NCI-H226 (cell line): Measurements from ENCODE around the gene HEG1.

Experiments
- DNase-seq: peaks from one replicate; pipeline ENCODE4 v3.0.0-alpha.2; 2015

The HEG1 gene

DNA sequence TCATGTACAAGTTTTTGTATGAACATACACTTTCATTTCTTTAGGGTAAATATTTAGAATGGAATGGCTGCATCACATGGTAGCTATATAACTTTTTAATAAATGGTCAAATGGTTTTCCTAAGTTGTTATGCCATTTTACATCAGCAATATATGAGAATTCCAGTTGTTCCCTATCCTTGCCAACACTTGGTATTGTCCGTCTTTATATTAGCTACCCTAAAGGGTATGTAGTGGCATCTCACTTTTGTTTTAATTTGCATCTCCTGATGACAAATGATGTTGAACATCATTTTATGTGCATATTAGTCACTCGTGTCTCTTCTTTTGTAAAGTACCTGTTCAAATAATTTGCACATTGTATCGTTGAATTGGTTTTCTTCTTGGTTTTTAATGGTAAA lies 118.7 kb downstream of the HEG1 start:
- DNase-seq: no peak

DNA sequence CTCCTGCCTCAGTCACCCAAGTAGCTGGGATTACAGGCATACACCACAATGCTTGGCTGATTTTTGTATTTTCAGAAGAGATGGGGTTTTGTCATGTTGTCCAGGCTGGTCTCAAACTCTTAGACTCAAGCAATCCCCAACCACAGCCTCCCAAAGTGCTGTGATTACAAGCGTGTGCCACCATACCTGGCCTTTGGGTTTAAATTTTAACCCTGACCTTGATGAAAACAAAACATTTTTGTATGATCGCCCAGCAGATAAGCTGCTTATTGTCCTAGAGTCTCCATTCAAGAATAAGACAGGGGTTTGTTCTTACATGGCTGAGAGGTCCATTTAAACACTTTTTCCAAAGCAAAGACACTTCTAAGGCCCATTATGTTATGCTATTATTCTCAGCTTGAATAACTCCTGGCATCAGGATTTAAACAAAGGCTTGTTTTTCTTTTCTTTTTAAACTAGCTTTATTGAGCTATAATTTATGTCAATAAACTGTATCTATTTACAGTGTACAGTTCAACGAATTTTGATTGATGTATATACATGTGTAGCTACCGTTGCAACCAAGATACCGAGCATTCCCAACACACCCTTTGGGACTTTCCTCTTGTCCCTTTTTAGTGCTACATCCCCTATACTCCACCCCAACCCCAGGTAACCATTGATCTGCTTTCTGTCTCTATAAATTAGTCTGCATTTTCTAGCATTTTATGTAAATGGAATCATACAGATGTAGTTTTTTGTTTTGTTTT lies 119.8 kb downstream of the HEG1 start:
- DNase-seq: no peak

GRCh38 chr3:124935264-124935663 lies 120.5 kb downstream of the HEG1 start:
- no peak for DNase-seq

GRCh38 chr3:124934577-124934976 lies 121.2 kb downstream of the HEG1 start, which contains the start of gene MUC13:
MUC13 (minus strand) TSS chr3:124934751; CDS start chr3:124934712, 39 bp downstream.
- no peak for DNase-seq

GRCh38 chr3:124928333-124929202 lies 127.2 kb downstream of the HEG1 start:
- DNase-seq: peak; percentile 55

DNA sequence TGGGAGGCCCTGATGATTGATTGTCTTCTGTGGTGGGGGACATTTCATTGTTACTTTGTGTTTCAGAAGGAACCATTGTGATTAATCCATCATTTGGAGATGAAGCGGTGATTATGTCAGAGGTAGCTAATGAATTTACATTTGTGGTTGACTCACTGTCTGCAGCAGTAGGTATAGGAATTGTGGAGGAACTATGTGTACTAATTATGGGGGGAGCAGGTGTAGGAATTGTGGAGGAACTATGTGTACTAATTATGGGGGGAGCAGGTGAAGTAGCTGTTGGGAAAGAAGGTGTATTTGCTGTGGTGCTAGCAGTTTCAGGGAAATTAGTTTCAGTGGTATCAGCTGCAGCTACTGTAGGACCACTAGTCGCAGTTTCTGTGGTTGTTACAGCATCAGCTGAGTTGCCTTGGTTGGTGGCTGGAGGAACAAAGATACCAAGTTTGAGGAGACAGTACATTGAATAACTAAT lies 128.2 kb downstream of the HEG1 start:
- DNase-seq: no peak

DNA sequence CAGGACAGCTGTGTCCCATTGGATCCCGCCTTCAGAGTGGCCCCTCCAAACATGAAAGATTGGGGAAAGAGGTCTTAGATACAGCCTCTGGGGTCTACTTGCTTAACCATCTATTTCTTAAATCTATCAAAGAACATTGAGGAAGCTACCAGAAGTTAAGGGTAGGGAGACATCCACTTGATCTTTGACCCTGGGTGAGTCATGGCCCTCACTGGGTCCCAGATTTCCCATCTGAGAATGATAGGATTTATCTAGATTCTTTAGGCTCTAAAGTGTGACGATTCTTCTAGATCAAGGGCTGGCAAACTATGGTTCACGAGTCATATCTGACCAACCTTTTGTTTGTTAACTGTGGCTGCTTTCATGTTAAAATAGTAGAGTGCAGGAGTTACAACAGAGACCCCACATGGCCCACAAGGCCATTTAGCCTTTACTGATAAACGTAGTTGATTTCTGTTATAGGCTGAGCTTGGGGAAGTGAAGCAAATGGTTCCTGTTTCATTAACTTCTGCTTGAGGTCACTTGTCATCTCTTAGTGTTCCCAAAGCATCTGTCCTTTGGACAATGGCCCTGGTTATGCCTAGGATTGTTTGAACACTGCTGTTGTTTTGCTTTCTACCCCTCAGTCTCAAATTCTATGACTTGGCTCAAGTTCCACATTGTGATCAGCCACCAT lies 129.2 kb downstream of the HEG1 start:
- DNase-seq: no peak

- DNase-seq: no peak
Observed at GRCh38 chr3:124924741-124925140, 131.1 kb downstream of the HEG1 start.

- no peak for DNase-seq
Observed at GRCh38 chr3:124923833-124924232, 132.0 kb downstream of the HEG1 start.

DNA sequence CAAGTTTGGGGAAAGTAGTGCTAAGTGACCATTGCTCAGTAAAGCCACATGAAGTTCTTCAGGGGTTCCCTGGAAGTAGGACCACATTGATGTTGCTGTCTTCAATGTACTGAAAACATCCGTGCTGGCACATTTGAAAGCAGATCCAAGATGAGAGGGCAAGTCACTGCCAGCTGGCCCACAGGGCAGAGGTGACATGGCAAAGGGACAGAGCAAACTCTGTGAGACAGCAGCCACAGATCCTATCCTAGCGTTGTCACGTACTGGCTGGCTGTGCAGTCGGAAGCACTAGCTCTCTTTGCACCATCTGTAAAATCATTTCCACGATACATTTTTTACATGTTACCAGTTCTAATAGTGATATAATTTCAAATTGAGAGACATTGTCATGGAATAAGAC lies 135.1 kb downstream of the HEG1 start:
- no peak for DNase-seq

DNA sequence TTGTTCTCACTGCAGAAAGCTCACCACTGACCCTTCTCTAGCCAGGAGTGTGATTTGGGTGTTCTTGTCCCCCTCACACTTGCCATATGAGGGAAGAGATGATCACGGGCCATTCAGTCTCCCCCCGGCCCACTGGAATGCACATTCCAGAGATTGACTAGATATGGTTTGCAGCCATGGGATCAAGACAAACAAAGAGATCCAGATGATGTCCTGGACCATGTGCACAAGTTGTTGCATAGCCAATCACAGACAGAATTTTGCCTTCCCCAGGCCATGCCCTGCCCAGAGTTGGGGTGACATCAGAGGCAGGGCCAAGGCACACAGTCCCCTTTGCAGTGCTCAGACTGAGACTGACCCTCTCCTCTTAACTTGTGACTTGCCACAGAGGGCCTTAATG lies 136.0 kb downstream of the HEG1 start:
- no peak for DNase-seq

DNA sequence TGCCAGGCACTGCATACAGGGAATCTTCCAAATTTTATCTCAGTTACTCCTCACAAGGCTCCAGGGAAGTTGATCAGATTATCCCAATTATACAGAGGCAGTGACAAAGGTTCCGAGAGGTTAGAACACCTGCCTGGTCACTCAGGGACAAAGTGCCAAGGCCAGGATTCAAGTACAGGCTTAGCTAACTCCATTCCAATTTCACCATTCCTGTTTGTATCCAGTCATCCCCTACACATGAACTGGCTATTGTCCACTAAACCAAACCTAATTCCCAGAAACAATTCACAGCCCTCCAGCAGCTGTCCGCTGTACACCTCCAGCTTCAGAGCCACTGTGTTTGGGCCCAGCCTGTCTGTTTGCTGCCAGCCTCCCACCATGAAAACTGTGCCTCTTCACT lies 137.3 kb downstream of the HEG1 start:
- DNase-seq: no peak

DNA sequence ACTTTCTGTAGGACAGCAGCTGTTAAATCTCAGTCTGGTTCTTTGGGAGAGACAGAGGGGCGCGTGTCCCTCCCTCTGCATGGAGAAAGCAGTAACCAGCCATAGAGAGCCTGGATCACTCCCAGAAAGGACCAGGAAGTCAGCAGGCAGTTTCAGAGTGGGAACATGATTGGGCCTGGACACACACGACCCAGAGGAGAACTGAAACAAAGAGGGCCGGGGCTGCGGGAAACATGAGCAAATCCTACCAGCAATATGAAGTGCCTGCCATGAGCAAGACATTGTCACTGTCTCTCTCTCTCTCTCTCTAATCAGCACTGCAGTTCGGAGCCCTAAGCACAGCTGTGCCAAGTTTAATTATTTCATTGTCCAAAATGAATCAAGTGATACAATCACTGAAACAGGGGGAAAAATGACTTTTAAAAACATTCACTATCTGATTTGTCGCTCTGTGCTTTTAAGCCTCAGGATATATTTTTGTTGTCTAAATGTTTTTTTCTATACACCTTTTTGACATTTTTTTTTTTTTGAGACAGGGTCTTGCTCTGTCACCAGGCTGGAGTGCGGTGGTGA lies 138.9 kb downstream of the HEG1 start:
- DNase-seq: no peak
